ENCODE data around the gene GCN1. TPM values are rescaled to one million over a fixed set of nuclear protein-coding genes. Genes with fewer than 3 reads are reported as not detected.
"Not testable (repeated sequence)": the region's sequence is repeated elsewhere in the genome, so short reads cannot be mapped to it uniquely, and the experiment has no call there.

GCN1 gene
- total and polyA plus RNA-seq, 4 donors: 39.2 to 53.4 (median 49.3) TPM

DNA sequence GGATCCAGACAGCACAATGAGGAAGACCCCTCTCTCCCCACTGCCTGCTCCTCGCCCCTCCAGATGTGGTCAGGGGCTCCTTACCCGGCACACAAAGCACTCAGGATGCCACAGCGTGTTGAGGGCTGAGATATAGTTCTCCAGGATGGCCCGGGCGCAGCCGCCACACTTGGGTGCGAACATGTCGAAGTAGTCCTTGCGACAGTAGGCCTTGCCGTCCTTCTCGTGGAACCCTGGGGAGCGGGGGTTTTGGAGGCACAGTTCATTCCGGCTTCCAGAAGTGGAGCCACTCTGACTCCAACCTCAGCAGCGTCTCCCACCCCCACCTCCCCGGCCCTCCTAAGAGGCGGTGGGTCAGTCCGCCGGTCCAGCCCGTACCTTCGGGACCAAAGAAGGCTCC is 19.2 kb upstream of the GCN1 start:
- H3K27me3 ChIP-seq (ENCODE audit: control insufficient read depth, insufficient read depth, low read length): no peaks in the 10 kb centered on the region
- WGBS (ENCODE audit: insufficient coverage): 93% methylated on average over 20 of the region's 20 CpGs
- H3K27ac ChIP-seq (ENCODE audit: low read depth, low read length): no peak overlapping the region
- H3K36me3 ChIP-seq (ENCODE audit: control insufficient read depth, insufficient read depth, low read length): peaks cover 86% of the 10 kb centered on the region
- no peak overlapping the region for H3K4me3 ChIP-seq (ENCODE audit: low read depth, low read length)
- DNase-seq (ENCODE audit: low read depth in 4 of 6, low spot score in 6 of 6): no peak
- H3K9me3 ChIP-seq (ENCODE audit: control insufficient read depth, insufficient read depth, low read length): no peaks in the 10 kb centered on the region
- no peaks in the 10 kb centered on the region for H3K4me1 ChIP-seq (ENCODE audit: control insufficient read depth, insufficient read depth, low read length)

DNA sequence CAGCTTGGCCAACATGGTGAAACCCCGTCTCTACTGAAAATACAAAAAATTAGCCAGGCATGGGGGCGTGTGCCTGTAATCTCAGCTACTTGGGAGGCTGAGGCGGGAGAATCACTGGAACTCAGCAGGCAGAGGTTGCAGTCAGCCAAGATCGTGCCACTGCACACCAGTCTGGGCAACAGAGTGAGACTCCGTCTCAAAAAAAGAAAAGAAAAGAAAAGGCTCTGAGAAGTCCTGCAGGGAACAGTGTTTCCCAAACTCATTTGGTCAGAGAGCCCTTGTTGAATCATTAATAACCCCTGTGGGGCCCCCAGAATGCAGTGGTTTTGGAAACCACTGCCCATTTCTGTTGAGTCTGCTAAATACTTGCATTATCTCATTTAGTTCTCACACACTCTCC is 18.7 kb upstream of the GCN1 start:
- 98% methylated on average over 5 of the region's 5 CpGs for WGBS (ENCODE audit: insufficient coverage)
- not testable (repeated sequence) for H3K27ac ChIP-seq (ENCODE audit: low read depth, low read length); H3K4me1 ChIP-seq (ENCODE audit: control insufficient read depth, insufficient read depth, low read length); DNase-seq (ENCODE audit: low read depth in 4 of 6, low spot score in 6 of 6); H3K27me3 ChIP-seq (ENCODE audit: control insufficient read depth, insufficient read depth, low read length); H3K9me3 ChIP-seq (ENCODE audit: control insufficient read depth, insufficient read depth, low read length); H3K4me3 ChIP-seq (ENCODE audit: low read depth, low read length)
- peaks cover 82% of the 10 kb centered on the region for H3K36me3 ChIP-seq (ENCODE audit: control insufficient read depth, insufficient read depth, low read length)

DNA sequence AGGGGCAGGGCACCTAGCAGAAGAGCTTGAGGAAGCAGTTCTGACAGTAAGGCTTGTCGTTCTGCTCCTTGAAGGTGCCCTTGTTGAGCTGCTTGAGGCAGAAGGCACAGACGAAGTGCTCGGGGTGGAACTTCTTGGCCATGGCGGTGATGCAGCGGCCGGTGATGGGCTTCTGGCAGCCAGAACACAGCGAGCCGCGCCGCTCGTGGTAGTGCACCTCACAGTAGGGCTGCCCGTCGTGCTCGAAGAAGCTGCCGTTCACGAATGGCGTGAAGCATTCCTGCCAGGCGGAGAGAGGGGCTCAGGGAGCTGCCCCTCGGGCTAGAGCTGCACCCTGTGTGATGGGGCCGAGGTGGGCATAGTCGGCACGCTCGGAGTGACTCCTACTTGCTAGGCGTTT is 17.8 kb upstream of the GCN1 start:
- no peak overlapping the region for H3K4me3 ChIP-seq (ENCODE audit: low read depth, low read length)
- no peaks in the 10 kb centered on the region for H3K4me1 ChIP-seq (ENCODE audit: control insufficient read depth, insufficient read depth, low read length)
- H3K27me3 ChIP-seq (ENCODE audit: control insufficient read depth, insufficient read depth, low read length): no peaks in the 10 kb centered on the region
- no peaks in the 10 kb centered on the region for H3K9me3 ChIP-seq (ENCODE audit: control insufficient read depth, insufficient read depth, low read length)
- WGBS (ENCODE audit: insufficient coverage): 96% methylated on average over 19 of the region's 24 CpGs
- H3K36me3 ChIP-seq (ENCODE audit: control insufficient read depth, insufficient read depth, low read length): peaks cover 76% of the 10 kb centered on the region
- DNase-seq (ENCODE audit: low read depth in 4 of 6, low spot score in 6 of 6): no peak
- no peak overlapping the region for H3K27ac ChIP-seq (ENCODE audit: low read depth, low read length)

DNA sequence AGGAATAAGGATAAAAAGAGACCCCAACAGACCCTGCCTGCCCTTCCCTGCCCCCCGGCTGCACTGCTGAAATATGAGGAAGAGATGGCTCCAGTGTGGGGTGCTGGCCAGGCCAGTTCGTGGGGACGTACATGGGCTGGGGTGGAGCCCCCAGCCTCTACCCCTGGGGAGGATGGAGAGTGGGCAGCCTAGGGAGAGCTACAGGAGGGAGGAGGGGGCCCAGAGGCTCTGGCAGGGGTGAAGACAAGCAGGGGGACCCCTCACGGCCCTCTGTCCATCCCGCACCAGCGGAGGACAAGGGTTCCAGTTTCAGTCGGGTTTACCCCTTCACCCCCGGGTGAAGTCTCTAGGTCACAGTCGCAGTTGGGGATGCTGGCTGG is 17.4 kb upstream of the GCN1 start:
- Histone ChIP-seq H3K4me1 (ENCODE audit: control insufficient read depth, insufficient read depth, low read length) (no peaks in the 10 kb centered on the region), H3K9me3 (ENCODE audit: control insufficient read depth, insufficient read depth, low read length) (no peaks in the 10 kb centered on the region), H3K27ac (ENCODE audit: low read depth, low read length) (no peak overlapping the region), H3K36me3 (ENCODE audit: control insufficient read depth, insufficient read depth, low read length) (peaks cover 76% of the 10 kb centered on the region), H3K4me3 (ENCODE audit: low read depth, low read length) (no peak overlapping the region), H3K27me3 (ENCODE audit: control insufficient read depth, insufficient read depth, low read length) (no peaks in the 10 kb centered on the region)
- DNase-seq (ENCODE audit: low read depth in 4 of 6, low spot score in 6 of 6): no peak
- WGBS (ENCODE audit: insufficient coverage): 89% methylated on average over 9 of the region's 9 CpGs

DNA sequence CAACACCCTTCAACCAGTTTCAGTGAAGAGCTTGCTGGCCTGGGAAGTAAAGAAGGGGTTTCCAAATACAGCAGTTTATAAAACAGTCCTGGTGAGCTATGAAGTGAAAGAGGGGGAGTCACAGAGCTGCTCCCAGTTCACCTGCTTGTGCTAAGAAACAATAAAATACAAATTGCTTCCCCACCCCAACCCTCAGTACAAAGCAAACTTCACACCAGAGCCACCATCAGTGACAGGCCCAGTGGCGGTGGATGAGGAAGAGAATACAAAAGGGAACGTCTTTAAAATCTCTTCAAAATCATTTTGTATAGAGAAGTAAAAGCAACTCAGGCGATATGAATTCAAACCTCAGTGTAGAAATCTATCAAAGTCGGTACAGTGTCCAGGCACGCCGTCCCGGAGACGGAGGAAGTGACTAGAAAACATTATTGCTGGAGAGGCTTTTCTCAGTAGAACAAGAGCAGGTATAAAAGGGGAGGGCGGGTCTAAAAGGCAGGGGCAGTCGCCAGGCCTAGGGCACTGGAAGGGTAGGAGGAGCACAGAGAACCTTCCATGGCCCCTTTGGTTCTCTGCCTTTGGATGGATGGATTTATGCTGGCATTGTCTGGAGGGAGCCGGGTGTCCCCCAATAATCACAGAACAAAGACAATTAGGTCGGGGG is 16.9 kb upstream of the GCN1 start:
- H3K4me1 ChIP-seq (ENCODE audit: control insufficient read depth, insufficient read depth, low read length): no peaks in the 10 kb centered on the region
- DNase-seq (ENCODE audit: low read depth in 4 of 6, low spot score in 6 of 6): no peak
- no peaks in the 10 kb centered on the region for H3K9me3 ChIP-seq (ENCODE audit: control insufficient read depth, insufficient read depth, low read length)
- no peak overlapping the region for H3K4me3 ChIP-seq (ENCODE audit: low read depth, low read length)
- no peaks in the 10 kb centered on the region for H3K27me3 ChIP-seq (ENCODE audit: control insufficient read depth, insufficient read depth, low read length)
- H3K27ac ChIP-seq (ENCODE audit: low read depth, low read length): no peak overlapping the region
- 75% methylated on average over 7 of the region's 12 CpGs for WGBS (ENCODE audit: insufficient coverage)
- peaks cover 71% of the 10 kb centered on the region for H3K36me3 ChIP-seq (ENCODE audit: control insufficient read depth, insufficient read depth, low read length)

DNA sequence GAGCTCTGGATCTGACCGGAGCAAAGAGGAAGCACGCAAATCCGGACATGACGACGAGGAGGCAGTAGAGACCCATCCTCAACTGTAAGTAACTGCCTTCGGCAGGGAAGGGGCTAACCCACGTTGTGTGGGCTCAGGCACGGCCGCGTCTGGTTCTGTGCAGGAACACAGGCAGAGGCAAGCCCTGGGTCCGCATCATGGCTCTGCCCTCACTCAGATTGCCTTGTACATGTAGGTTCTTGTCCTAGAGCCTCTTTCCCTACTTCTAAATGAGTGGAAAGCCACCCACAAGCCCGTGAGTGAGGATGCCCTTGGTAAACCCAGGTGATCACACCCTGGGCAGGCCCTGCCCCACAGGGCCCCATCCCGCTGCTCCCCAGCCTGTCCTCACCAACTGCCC is 15.3 kb upstream of the GCN1 start:
- WGBS (ENCODE audit: insufficient coverage): 94% methylated on average over 12 of the region's 13 CpGs
- peaks cover 56% of the 10 kb centered on the region for H3K36me3 ChIP-seq (ENCODE audit: control insufficient read depth, insufficient read depth, low read length)

DNA sequence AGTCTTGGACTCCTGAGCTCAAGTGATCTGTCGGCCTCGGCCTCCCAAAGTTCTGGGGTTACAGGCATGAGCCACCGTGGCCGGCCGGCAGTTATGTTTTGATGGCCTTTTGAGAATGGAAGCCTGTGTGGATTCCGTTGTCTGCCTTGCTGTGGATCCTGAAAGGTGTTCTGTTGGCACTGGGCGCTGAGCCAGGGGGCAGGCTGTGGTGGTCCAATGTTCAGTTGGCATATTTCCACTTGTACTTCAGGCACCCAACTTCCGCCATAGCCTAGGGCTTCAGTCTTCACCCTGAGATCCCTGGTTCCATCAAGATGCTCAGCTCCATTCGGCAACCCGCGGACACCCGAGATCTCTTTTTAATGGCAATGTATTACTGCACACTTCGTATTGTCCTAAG is 12.7 kb upstream of the GCN1 start:
- Histone ChIP-seq H3K4me3 (ENCODE audit: low read depth, low read length) (no peak overlapping the region), H3K9me3 (ENCODE audit: control insufficient read depth, insufficient read depth, low read length) (no peaks in the 10 kb centered on the region), H3K27me3 (ENCODE audit: control insufficient read depth, insufficient read depth, low read length) (no peaks in the 10 kb centered on the region), H3K27ac (ENCODE audit: low read depth, low read length) (no peak overlapping the region), H3K4me1 (ENCODE audit: control insufficient read depth, insufficient read depth, low read length) (no peaks in the 10 kb centered on the region), H3K36me3 (ENCODE audit: control insufficient read depth, insufficient read depth, low read length) (peaks cover 30% of the 10 kb centered on the region)
- 94% methylated on average over 13 of the region's 13 CpGs for WGBS (ENCODE audit: insufficient coverage)
- DNase-seq (ENCODE audit: low read depth in 4 of 6, low spot score in 6 of 6): no peak

More for the DNA sequence above, 15.3 kb upstream of the GCN1 start:
- no peak overlapping the region for H3K27ac ChIP-seq (ENCODE audit: low read depth, low read length)
- H3K27me3 ChIP-seq (ENCODE audit: control insufficient read depth, insufficient read depth, low read length): no peaks in the 10 kb centered on the region
- no peaks in the 10 kb centered on the region for H3K4me1 ChIP-seq (ENCODE audit: control insufficient read depth, insufficient read depth, low read length)
- H3K9me3 ChIP-seq (ENCODE audit: control insufficient read depth, insufficient read depth, low read length): no peaks in the 10 kb centered on the region
- no peak for DNase-seq (ENCODE audit: low read depth in 4 of 6, low spot score in 6 of 6)
- no peak overlapping the region for H3K4me3 ChIP-seq (ENCODE audit: low read depth, low read length)

DNA sequence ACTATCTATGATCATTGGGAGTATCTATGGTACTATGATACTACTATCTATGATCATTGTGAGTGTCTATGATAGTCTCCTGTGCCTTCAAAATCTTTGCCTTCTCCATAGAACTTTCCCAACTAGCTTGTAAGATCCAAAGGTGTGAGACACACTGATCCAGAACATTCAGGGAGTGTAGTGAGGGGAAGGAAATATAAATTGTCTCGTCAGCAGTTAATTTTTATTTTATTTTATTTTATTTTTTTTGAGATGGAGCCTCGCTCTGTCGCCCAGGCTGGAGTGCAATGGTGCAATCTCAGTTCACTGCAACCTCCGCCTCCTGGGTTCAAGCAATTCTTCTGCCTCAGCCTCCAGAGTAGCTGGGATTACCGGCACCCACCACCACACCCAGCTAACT is 12.3 kb upstream of the GCN1 start:
- WGBS (ENCODE audit: insufficient coverage): 100% methylated on average over 1 of the region's 5 CpGs
- DNase-seq (ENCODE audit: low read depth in 4 of 6, low spot score in 6 of 6); H3K9me3 ChIP-seq (ENCODE audit: control insufficient read depth, insufficient read depth, low read length); H3K27ac ChIP-seq (ENCODE audit: low read depth, low read length); H3K27me3 ChIP-seq (ENCODE audit: control insufficient read depth, insufficient read depth, low read length); H3K4me3 ChIP-seq (ENCODE audit: low read depth, low read length); H3K4me1 ChIP-seq (ENCODE audit: control insufficient read depth, insufficient read depth, low read length): not testable (repeated sequence)
- peaks cover 25% of the 10 kb centered on the region for H3K36me3 ChIP-seq (ENCODE audit: control insufficient read depth, insufficient read depth, low read length)

DNA sequence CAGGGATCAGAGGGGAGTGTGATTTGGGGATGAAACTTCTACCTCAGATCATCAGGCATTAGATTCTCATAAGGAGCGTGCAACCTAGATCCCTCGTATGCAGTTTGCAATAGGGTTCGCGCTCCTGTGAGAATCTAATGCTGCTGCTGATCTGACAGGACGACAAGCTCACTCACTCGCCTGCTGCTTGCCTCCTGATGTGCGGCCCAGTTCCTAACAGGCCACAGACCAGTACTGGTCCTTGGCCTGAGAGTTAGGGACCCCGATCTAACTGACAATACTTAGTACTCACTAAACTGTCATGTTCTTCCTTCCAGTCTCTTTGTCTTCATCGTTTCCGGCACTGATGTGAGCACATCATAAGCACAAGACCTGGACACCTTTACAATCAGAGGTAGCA is 11.7 kb upstream of the GCN1 start:
- 91% methylated on average over 9 of the region's 10 CpGs for WGBS (ENCODE audit: insufficient coverage)
- no peaks in the 10 kb centered on the region for H3K27me3 ChIP-seq (ENCODE audit: control insufficient read depth, insufficient read depth, low read length)
- H3K4me3 ChIP-seq (ENCODE audit: low read depth, low read length): no peak overlapping the region
- peaks cover 4% of the 10 kb centered on the region for H3K4me1 ChIP-seq (ENCODE audit: control insufficient read depth, insufficient read depth, low read length)
- H3K27ac ChIP-seq (ENCODE audit: low read depth, low read length): no peak overlapping the region
- H3K36me3 ChIP-seq (ENCODE audit: control insufficient read depth, insufficient read depth, low read length): peaks cover 21% of the 10 kb centered on the region
- DNase-seq (ENCODE audit: low read depth in 4 of 6, low spot score in 6 of 6): no peak
- no peaks in the 10 kb centered on the region for H3K9me3 ChIP-seq (ENCODE audit: control insufficient read depth, insufficient read depth, low read length)

DNA sequence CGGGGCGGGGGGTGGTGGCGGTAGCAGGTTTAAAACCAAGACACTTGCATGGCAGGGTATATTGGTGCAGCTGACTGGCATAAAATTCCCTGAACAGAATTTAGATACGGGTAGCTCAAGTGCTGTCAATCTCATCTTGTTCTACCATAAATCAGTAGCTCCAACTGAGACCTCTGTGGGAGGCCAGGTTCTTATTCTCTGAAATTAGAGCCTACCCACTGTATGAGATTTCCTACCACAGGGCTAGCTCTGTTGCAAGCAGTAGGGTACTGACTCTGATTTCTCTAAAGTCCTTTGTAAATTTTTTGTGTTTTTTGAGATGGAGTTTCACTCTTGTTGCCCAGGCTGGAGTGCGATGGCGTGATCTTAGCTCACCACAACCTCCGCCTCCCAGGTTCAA is 9.7 kb upstream of the GCN1 start:
- DNase-seq (ENCODE audit: low read depth in 4 of 6, low spot score in 6 of 6): no peak
- WGBS (ENCODE audit: insufficient coverage): 94% methylated on average over 6 of the region's 7 CpGs
- Histone ChIP-seq H3K9me3 (ENCODE audit: control insufficient read depth, insufficient read depth, low read length) (no peaks in the 10 kb centered on the region), H3K4me1 (ENCODE audit: control insufficient read depth, insufficient read depth, low read length) (peaks cover 12% of the 10 kb centered on the region), H3K4me3 (ENCODE audit: low read depth, low read length) (no peak overlapping the region), H3K36me3 (ENCODE audit: control insufficient read depth, insufficient read depth, low read length) (peaks cover 7% of the 10 kb centered on the region), H3K27me3 (ENCODE audit: control insufficient read depth, insufficient read depth, low read length) (no peaks in the 10 kb centered on the region), H3K27ac (ENCODE audit: low read depth, low read length) (no peak overlapping the region)

Measured in spinal cord (tissue), 10 donors.